Measurements from ENCODE around the gene C12orf42.
"Not testable (repeated sequence)": the region's sequence is repeated elsewhere in the genome, so short reads cannot be mapped to it uniquely, and the experiment has no call there.

DNA sequence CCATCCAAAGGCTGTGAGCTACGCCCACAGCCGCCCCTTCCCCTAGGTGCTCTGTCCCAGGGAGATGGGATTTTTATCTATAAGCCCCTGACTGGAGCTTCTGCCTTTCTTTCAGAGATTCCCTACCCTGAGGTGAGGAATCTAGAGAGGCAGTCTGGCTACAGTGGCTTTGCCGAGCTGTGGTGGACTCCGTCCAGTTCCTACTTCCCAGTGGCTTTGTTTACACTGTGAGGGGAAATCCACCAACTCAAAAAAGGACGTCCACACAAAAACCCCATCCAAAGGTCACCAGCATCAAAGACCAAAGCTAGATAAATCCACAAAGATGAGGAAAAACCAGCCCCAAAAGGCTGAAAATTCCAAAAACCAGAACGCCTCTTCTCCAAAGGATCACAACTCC is 70.1 kb downstream of the C12orf42 start:
- TF ChIP-seq, protein P1, sequence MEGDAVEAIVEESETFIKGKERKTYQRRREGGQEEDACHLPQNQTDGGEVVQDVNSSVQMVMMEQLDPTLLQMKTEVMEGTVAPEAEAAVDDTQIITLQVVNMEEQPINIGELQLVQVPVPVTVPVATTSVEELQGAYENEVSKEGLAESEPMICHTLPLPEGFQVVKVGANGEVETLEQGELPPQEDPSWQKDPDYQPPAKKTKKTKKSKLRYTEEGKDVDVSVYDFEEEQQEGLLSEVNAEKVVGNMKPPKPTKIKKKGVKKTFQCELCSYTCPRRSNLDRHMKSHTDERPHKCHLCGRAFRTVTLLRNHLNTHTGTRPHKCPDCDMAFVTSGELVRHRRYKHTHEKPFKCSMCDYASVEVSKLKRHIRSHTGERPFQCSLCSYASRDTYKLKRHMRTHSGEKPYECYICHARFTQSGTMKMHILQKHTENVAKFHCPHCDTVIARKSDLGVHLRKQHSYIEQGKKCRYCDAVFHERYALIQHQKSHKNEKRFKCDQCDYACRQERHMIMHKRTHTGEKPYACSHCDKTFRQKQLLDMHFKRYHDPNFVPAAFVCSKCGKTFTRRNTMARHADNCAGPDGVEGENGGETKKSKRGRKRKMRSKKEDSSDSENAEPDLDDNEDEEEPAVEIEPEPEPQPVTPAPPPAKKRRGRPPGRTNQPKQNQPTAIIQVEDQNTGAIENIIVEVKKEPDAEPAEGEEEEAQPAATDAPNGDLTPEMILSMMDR (IDR thresholded peaks at IDR 0.05), result not testable (repeated sequence)
- TF ChIP-seq POLR2A (IDR thresholded peaks at IDR 0.05), result not testable (repeated sequence)

Data from Peyer's patch (tissue), 4 donors.